GM18498 (cell line): ENCODE measurements around the gene DOP1A.
"Not testable (repeated sequence)": the region's sequence is repeated elsewhere in the genome, so short reads cannot be mapped to it uniquely, and the experiment has no call there.

Experiments
- ATAC-seq: cut with Tn5 transposase; IDR thresholded peaks from one replicate; pipeline ENCODE4 v1.9.1; 2021; ENCODE audit warnings: mild to moderate bottlenecking, moderate library complexity; ENCODE audit not compliant: unreplicated experiment

DOP1A gene

GRCh38 chr6:83152913-83153312 lies 85.4 kb downstream of the DOP1A start:
- no peak for ATAC-seq

GRCh38 chr6:83153883-83154521 lies 86.5 kb downstream of the DOP1A start:
- ATAC-seq = no peak

- no peak for ATAC-seq
These were observed 88.3 kb downstream of the DOP1A start for GRCh38 chr6:83155794-83156193.

- ATAC-seq = no peak
These were observed 92.7 kb downstream of the DOP1A start for GRCh38 chr6:83160167-83160566.

- ATAC-seq = no peak
These were observed 100.3 kb downstream of the DOP1A start for GRCh38 chr6:83167726-83168278.

GRCh38 chr6:83168556-83168955 lies 101.1 kb downstream of the DOP1A start:
- no peak for ATAC-seq

- ATAC-seq = no peak
These were observed 101.6 kb downstream of the DOP1A start for GRCh38 chr6:83169106-83169505.

- ATAC-seq = no peak
These were observed 102.0 kb downstream of the DOP1A start for GRCh38 chr6:83169511-83169910.

GRCh38 chr6:83176246-83176645 lies 108.8 kb downstream of the DOP1A start:
- ATAC-seq = no peak

- no peak for ATAC-seq
These were observed 113.0 kb downstream of the DOP1A start for GRCh38 chr6:83180426-83180950.

- no peak for ATAC-seq
These were observed 114.6 kb downstream of the DOP1A start for GRCh38 chr6:83182114-83182513.

- no peak for ATAC-seq
These were observed 115.8 kb downstream of the DOP1A start for GRCh38 chr6:83183082-83183828.

- ATAC-seq = no peak
These were observed 117.6 kb downstream of the DOP1A start for GRCh38 chr6:83185096-83185495.

- ATAC-seq = no peak
These were observed 121.0 kb downstream of the DOP1A start for GRCh38 chr6:83188501-83188900.

- no peak for ATAC-seq
These were observed 123.2 kb downstream of the DOP1A start for GRCh38 chr6:83190626-83191025.

- ATAC-seq = not testable (repeated sequence)
These were observed 124.5 kb downstream of the DOP1A start for GRCh38 chr6:83191974-83192373.

GRCh38 chr6:83192456-83192855 lies 125.0 kb downstream of the DOP1A start:
- no peak for ATAC-seq

- peak; percentile 98 for ATAC-seq
These were observed 125.6 kb downstream of the DOP1A start, which contains the start of the genes PGM3 and RWDD2A for GRCh38 chr6:83192871-83193746. Gene PGM3, minus strand, starts transcription at chr6:83193265. Its CDS starts 2,253 bp downstream, at chr6:83191012. Gene RWDD2A, plus strand, starts transcription at chr6:83193357. Its CDS starts 1,095 bp downstream, at chr6:83194452.

GRCh38 chr6:83193747-83194566 lies 126.5 kb downstream of the DOP1A start:
- peak; percentile 28 for ATAC-seq
